ENCODE measurements around the gene NGRN.

Gene NGRN

GRCh38 chr15:90320062-90320884, 54.8 kb downstream of the NGRN start:
- DNase-seq, result peak; percentile 95

GRCh38 chr15:90320885-90321278, 55.4 kb downstream of the NGRN start:
- no peak for DNase-seq

All from kidney glomerular epithelial cell (primary cell).